ENCODE measurements around the gene NXPH4. TPM values are rescaled to one million over a fixed set of nuclear protein-coding genes. Genes with fewer than 3 reads are reported as not detected.
A peak's percentile ranks its signal among the peaks of the same experiment; 100 is the strongest.

The NXPH4 gene
- total RNA-seq, 1 experiment from 2014 or later, result 5.4 TPM

DNA sequence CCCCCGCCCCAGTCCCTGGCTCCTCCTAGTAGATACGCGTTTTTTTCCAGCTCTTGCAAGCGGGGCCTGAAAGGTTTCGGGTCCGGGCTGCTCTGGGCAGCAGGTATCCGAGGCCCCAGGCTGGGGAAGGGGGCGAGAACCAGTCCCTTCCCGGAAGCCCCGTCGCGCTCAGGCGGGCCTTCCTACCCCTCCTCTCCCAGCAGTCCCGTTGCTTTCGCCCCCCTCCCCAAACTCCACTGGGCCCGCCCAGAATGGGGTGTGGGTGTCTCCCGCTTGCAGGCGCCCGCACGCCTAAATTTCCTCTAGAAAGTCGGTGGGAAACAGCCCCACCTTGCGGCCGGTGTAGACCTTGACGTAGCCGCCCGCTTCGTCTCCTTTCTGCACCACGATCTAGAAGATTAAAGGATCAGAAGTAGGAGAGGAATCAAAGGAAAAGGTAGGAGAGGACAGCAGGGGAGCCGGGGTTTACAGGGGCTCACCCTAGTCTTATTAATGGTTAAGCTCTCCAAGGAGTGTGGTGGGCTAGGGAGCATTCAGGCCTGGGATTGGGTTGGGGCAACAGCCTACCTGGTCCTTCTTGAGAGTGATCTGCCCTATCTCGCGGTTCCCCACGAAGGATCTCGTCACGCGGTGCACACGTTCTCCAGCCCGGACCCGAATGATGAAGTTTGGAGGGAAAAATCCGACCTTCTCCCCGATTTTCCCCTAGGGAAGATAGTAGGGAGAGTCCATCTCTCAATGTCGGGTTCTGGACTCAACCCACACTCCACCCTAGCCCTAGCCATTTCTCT lies 27.1 kb downstream of the NXPH4 start:
- in situ Hi-C loops (cut with HindIII; ENCODE audit: low pct_unique_long_range_greater_than_20kb, low sequenced_read_pairs), result no loop called here
- DNase-seq (ENCODE audit: low read depth, low spot score), result peak; percentile 80

DNA sequence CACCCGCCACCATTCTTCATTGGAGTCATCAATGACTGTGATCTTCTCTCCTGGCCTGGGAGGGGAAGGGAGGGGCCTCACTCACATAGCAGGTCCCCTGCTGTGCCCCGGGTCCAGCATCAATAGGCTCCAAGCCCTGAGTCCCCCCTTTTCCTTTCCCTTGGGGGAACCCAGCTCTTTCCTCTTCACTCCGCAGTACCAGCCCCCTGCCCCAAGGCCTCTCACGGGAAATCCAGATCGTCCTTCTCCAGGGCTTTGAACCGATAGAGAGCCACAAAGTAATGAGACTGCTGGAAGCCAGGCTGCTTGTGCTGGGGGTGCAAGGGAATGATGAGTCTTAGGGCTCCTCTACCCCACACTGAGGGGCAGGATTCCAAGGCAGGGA lies 27.7 kb downstream of the NXPH4 start:
- DNase-seq (ENCODE audit: low read depth, low spot score), result no peak
- in situ Hi-C loops (cut with HindIII; ENCODE audit: low pct_unique_long_range_greater_than_20kb, low sequenced_read_pairs), result no loop called here

DNA sequence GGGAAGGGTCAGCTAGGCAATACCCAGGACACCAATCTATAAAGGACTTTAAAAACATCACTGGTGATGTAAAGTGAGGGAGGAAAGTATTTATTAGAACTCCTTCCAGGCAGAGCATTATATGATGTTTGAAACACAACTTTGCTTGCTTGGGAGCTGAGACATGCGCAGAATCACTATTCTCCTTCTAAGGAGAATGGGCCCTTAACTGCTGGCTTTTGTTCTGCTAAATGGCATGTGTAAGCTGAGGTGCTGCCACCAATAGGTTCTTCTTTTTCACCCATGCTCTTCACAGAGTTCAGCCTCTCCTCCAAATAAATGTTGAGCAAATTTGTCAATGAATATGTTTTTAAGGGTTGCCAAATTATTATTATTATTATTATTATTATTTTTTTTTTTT lies 30.4 kb downstream of the NXPH4 start:
- no peak for DNase-seq (ENCODE audit: low read depth, low spot score)
- in situ Hi-C loops (cut with HindIII; ENCODE audit: low pct_unique_long_range_greater_than_20kb, low sequenced_read_pairs), result no loop called here

DNA sequence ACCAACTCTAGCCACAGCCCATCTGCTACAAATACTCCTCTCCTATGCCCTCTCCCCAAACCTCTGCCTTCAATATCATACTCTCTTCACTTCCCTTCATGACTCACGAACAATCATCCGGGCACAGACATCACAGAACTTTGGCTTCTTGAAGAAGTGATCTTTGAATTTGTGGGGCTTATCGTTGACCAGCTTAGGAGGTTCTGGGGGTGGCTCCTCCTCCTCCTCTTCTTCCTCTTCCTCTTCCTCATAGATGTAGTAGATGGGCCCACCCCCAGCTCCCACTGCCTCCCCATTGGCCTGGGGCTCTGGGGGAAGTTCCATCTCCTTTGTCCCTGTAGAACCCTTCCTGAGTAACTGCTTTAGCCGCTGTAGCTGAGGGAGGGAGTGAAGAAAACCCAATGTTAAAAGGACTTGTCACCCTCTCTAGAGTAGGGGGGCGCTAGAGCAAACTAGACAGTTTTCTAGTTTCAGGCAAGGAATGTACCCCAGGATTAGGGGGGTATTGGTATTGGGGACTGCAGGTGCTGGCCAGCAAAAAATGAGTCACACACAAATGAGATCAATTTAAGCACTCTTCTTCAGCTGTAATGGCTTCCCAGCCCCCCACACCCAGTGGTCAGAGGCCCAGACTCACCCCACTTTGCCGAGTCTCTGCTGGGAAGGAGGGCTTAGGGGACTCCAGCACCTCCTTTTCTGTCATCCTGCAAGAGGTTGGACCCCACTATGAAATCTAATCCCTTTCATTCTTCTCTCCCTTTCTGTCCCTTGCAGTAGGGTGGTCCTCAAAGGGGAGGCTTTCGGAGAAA lies 32.5 kb downstream of the NXPH4 start:
- no peak for DNase-seq (ENCODE audit: low read depth, low spot score)
- in situ Hi-C loops (cut with HindIII; ENCODE audit: low pct_unique_long_range_greater_than_20kb, low sequenced_read_pairs), result no loop called here

DNA sequence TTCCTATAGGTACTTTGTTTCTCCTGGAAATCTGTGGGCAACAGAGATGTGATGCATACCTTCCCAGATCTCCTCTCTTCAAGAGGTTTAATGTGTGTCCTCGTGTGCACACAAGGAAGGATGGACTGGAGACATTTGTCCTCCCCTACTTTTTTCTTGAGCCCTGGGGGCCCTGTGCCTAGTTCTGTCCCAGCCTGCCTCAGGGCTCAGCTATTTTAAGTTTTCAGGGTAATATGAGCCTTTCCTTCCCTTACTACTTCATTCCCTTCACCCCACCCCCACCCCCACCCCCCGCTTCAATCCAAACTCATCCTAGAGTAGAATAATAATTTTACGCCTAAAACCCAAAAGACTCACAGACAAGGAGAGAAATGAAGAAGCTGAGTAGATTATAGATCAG lies 33.9 kb downstream of the NXPH4 start:
- in situ Hi-C loops (cut with HindIII; ENCODE audit: low pct_unique_long_range_greater_than_20kb, low sequenced_read_pairs), result no loop called here
- no peak for DNase-seq (ENCODE audit: low read depth, low spot score)

DNA sequence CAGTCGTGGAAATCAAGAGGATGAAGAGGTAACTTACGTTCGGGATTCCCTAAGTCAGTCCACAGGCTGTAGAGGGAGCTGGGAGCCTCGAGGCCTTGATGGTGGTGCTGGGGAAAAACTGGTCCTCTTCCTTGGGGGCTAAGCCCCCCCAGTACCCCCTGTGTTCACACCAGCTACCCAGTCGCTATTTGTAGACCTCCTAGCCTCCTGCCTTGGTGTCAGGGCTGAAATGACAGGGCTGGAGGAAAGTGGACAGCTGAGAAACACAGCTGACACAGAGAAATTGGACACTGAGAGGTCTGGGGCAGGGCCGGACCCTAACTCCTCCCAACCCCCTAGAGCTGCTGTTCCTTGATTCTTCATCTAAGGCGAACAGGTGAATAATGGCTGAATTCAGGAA lies 34.4 kb downstream of the NXPH4 start, which contains the start of gene STAC3:
Gene STAC3 (minus strand): TSS at position 232 of the 400 bp plus-strand sequence. CDS start 1,551 bp downstream, outside the sequence.
- in situ Hi-C loops (cut with HindIII; ENCODE audit: low pct_unique_long_range_greater_than_20kb, low sequenced_read_pairs), result no loop called here
- no peak for DNase-seq (ENCODE audit: low read depth, low spot score)

DNA sequence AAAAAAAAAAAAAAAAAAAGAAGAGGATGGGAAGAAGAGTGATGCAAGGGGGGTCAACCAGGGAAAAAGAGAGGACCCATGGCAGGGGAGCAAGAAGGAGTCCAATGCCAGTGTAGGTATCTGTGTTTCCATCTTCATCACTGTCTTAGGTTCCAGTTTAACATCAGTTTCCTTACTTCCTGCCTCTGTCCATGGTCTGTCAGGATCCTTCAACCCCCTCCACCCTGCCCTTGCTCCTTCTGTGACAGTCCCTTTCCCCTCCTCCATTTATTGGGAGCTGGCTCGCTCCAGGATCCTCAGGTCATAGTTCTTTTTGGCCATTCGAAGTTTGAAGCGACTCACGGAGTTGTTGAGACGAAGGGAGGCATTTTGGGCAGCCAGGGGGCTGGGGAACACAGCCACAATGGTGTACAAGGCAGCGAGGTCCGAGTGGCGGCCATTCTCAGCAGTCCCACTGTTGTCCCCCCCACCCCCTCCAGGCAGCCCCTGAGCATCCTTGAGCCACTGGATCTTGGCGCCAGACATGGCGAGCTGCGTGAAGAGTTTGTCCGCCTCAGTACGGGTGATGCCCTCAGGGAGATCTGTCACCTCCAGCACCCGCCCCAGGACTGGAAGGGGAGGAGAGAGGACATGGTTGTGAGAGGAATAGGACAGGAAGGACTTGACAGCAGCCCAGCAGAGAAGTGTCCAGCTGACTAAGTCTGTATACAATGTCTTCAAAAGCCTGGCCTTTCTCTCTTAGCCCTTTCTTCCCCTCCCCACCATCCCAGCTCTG lies 38.1 kb downstream of the NXPH4 start:
- no peak for DNase-seq (ENCODE audit: low read depth, low spot score)
- in situ Hi-C loops (cut with HindIII; ENCODE audit: low pct_unique_long_range_greater_than_20kb, low sequenced_read_pairs), result no loop called here

DNA sequence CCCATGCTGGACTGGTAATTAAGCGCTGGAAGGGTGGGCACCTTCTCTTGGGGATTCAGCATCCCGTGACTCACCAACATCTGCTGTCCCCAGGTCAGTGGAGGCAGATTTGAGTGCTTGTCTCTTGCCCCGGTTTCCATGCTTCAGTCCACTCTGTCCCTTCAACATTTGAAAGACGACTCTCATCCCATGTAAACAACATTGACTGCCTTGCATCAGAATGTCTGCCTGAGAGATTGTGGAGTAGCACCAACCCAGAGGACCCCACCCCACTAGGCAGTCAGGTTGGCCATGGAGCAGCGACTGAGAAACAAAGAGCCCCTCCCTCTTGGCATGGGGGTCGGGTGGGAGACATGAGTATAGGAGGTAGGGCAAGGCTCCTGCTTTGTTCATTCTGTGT lies 39.3 kb downstream of the NXPH4 start:
- in situ Hi-C loops (cut with HindIII; ENCODE audit: low pct_unique_long_range_greater_than_20kb, low sequenced_read_pairs), result no loop called here
- no peak for DNase-seq (ENCODE audit: low read depth, low spot score)

DNA sequence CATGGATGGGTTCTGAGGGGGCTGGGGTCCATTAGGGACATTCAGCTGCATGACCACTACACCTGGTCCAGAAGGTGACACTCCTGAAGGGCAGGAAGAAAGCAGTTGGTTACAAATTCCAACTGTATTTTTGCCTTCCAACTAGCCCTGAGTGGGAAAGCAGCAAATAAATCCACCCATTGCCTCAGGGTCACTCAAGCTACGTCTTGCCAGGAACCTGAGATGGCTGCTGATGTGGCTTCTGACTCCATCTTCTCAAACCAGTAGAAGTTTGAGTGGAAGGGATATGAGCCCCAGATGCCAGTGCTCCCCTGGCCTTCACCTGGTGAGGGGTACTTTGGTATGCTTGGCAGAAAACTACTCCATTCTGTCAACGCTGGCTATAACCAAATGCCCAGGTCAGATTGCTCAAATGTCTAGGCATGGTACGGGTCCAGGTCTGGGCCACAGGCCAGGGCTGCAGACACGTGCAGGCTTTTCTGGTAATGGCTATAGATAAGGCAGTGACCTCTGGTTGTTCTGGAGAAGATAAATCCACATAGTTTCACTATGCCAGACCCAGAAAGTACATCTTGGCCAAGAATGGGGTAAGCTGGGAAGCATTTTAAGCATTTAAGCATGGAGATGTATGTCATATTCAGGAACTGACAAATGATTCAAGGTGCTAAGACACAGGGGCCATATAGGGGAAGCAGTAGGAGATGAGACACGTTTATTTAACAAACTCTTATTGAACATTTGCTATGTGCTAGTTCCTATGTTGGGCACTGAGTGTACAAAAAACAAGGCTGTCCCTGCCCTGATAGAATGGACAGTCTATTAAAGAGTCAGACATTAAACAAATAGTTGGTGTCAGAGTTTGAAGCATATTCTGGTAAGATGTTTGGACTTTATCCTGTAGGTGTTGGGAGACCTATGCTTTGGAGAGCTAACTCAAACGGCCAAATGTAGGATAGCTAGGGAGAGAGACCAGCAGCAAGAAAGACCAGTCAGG lies 42.7 kb downstream of the NXPH4 start:
- no peak for DNase-seq (ENCODE audit: low read depth, low spot score)
- in situ Hi-C loops (cut with HindIII; ENCODE audit: low pct_unique_long_range_greater_than_20kb, low sequenced_read_pairs), result no loop called here

DNA sequence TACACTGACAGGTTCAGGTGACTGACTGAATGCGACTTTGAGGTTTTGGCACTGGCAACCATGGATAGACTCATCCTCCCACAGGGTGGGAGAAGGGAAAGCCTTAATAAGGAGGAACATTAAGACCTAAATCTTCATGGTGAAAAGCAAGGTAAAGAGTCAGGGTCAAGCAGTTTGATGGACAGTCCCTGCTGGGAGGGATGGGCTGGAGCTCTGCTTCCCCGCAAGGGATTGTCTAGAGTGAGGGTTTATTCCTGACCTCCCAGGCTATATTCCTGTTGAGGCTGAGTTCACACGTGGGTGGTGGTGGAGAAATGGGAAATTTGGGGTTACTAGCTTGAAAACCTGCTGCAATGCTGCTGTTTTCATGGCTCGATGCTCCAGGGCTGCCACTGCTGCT lies 43.8 kb downstream of the NXPH4 start:
- in situ Hi-C loops (cut with HindIII; ENCODE audit: low pct_unique_long_range_greater_than_20kb, low sequenced_read_pairs), result no loop called here
- no peak for DNase-seq (ENCODE audit: low read depth, low spot score)

DNA sequence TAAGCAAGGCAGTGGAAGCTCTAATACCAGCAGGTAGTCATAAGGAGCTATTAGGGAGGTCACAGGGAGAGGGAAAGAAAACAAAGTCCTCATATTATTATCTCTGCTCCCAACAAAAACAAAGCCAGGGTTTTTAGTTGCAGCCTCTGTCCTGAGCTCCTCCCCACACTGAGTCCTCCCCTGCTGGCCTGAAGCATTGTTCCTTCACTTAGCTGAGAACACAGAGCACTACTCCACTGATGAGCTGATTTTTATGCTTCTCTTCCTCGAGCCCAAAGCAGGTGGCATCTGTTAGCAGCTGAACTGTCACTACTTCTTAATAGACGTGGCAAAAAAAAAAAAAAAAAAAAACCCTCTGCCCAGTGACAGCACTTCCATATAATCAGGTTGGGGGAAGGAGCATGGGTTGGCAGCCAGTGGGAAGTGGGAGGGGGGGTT lies 44.9 kb downstream of the NXPH4 start:
- in situ Hi-C loops (cut with HindIII; ENCODE audit: low pct_unique_long_range_greater_than_20kb, low sequenced_read_pairs), result no loop called here

DNA sequence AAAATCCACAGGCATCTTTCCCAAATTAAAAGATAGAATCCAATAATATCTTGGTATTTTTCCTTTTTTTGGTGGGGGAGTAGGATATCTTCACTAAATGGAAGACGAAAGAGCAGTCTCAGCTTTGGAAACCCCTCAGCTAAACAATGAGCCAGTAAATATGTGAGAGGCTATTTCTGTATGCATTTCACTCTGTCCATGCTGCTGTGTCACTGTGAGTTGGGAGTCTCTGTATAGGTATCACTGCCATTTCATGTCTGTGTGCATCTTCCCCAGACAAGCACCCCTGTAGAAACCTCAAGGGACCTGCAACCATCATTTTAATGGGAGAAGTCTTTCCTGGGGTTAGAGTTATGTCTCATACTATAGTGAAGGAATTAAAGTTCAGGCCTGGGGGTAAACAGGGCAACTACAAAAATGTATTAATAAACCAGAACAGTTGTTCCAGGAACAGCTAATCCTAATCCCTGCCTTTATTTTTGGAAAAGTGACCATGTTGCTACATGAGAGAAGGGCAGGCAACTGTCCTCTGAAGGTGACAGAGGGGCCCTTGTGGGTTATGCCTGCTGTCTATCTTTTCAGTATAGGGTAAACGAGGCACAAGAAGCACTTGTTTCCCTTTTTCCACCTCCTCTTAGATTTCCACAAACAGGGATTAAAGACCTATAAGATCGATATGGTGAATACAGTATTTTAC lies 45.7 kb downstream of the NXPH4 start:
- no peak for DNase-seq (ENCODE audit: low read depth, low spot score)
- in situ Hi-C loops (cut with HindIII; ENCODE audit: low pct_unique_long_range_greater_than_20kb, low sequenced_read_pairs), result no loop called here

More for the DNA sequence above, 44.9 kb downstream of the NXPH4 start:
- DNase-seq (ENCODE audit: low read depth, low spot score), result no peak

DNA sequence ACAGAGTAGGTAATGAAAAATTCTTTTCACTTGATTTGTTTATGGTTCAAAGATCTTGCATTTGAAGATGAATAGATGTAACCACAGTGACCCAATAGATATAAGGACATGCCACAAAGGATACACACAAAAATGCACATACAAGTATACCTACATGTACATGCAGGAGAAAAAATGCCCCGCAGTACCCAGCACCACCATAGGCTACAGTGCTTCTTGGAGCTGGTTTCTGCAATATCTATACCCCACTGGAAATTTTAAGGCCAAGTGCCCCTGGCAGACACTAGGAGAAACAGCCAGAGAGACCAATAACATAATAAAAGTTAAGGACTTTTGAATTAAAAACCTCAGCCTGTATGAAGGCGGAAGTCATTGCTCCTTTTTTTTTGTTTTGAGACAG lies 46.5 kb downstream of the NXPH4 start:
- no peak for DNase-seq (ENCODE audit: low read depth, low spot score)
- in situ Hi-C loops (cut with HindIII; ENCODE audit: low pct_unique_long_range_greater_than_20kb, low sequenced_read_pairs), result no loop called here

DNA sequence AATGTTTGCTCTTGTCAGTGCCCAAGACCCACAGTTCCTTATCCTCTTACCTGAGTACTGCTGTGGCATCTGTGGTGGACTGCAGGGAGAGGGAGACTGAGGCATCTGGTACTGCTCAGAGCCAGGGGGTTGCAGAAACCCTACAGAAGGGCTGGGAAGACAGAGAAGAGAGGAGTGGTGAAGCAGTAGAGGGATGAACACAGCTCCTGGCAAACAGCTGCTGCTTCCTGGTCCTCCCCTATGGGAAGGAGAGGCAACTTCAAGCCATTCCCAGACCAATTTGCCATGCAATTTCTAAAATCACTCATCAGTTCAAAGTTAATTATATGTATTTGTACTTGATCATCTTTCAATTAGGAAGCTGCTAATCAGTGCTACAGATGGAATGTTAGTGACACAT lies 50.1 kb downstream of the NXPH4 start:
- in situ Hi-C loops (cut with HindIII; ENCODE audit: low pct_unique_long_range_greater_than_20kb, low sequenced_read_pairs), result no loop called here
- no peak for DNase-seq (ENCODE audit: low read depth, low spot score)

DNA sequence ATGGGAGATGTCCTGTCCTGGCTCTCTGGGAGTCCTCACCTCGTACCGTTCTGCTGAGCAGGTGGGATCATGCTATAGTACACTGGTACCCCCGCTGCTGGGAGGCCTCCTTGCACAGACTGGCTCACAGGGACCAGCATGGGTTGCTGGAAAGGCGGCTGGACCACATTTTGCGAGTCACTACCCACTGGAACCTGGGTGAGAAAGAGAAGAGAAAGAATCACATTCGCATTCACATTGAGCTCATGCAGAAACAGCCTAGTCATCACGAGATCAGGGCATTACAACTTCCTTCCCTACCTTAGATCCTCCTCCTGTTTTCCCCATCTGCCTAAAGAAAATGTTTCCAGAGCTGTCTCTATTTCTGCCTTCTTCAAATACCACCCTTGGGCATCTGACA lies 51.7 kb downstream of the NXPH4 start:
- DNase-seq (ENCODE audit: low read depth, low spot score), result no peak
- in situ Hi-C loops (cut with HindIII; ENCODE audit: low pct_unique_long_range_greater_than_20kb, low sequenced_read_pairs), result no loop called here

DNA sequence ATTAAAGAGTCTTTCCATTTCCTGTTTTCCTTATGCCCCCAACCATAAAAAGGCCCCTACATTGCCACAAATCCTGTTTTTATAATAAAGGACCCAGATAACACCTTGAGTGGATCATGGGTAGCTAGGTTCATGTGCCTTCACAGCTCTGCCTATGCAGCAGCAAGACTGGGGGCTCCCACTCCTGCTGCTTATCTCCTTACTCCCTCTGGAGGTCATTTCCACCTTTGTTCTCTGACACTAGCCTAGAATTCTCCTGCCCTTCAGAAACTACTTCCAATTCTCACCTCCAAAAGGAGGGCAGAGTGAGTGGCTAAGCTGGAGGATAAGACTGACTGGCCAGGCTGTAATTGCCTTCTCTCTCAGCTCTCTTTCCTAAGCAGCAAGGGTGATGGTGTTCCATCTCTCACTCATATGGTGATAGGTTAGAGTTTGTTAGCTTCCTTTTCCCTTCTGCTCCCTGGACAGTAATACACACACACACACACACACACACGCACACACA lies 54.4 kb downstream of the NXPH4 start:
- peak; percentile 28 for DNase-seq (ENCODE audit: low read depth, low spot score)
- in situ Hi-C loops (cut with HindIII; ENCODE audit: low pct_unique_long_range_greater_than_20kb, low sequenced_read_pairs), result no loop called here
